Mesenchymal stem cell (in vitro differentiated cells and primary cell): ENCODE measurements around the gene ERFL.
"Not testable (repeated sequence)": the region's sequence is repeated elsewhere in the genome, so short reads cannot be mapped to it uniquely, and the experiment has no call there.

Experiments
- DNase-seq: peaks from one replicate; pipeline ENCODE4 v3.0.0-alpha.2; 2013
- H2AFZ ChIP-seq: one replicate; pipeline ENCODE4 v1.6.1; 2013; ENCODE audit warnings: low read depth, mild to moderate bottlenecking, control low read depth, inconsistent platforms, low read length, moderate library complexity
- H2AK5ac ChIP-seq: 2 replicates; pipeline ENCODE4 v1.6.1; 2013; ENCODE audit warnings: low read length, moderate library complexity, mild to moderate bottlenecking, inconsistent platforms; ENCODE audit not compliant: severe bottlenecking
- H2BK120ac ChIP-seq: one replicate; pipeline ENCODE4 v1.6.1; 2013; ENCODE audit warnings: low read depth, mild to moderate bottlenecking, inconsistent platforms, low read length, moderate library complexity
- H2BK12ac ChIP-seq, 2 experiments: one replicate each; pipeline ENCODE4 v1.6.1; 2013; ENCODE audit warnings: inconsistent platforms in 2 of 2, low read length in 2 of 2, mild to moderate bottlenecking in 2 of 2, moderate library complexity in 2 of 2, control low read depth in 1 of 2
- H2BK15ac ChIP-seq: one replicate; pipeline ENCODE4 v1.6.1; 2013; ENCODE audit warnings: mild to moderate bottlenecking, low read depth, inconsistent platforms; ENCODE audit not compliant: poor library complexity, severe bottlenecking
- H2BK5ac ChIP-seq: 2 replicates; pipeline ENCODE4 v1.6.1; 2013; ENCODE audit warnings: low read depth, mild to moderate bottlenecking, low read length, control low read depth, inconsistent platforms; ENCODE audit not compliant: poor library complexity, severe bottlenecking
- H3K14ac ChIP-seq, 2 experiments: one replicate each; pipeline ENCODE4 v1.6.1; 2013; ENCODE audit warnings: inconsistent platforms in 2 of 2, low read length in 2 of 2, control low read depth in 1 of 2, mild to moderate bottlenecking in 1 of 2, moderate library complexity in 1 of 2
- H3K18ac ChIP-seq, 2 experiments: one replicate each; pipeline ENCODE4 v1.6.1; 2013; ENCODE audit warnings: inconsistent platforms in 2 of 2, low read length in 2 of 2, control low read depth in 1 of 2, low read depth in 1 of 2, mild to moderate bottlenecking in 1 of 2
- H3K23ac ChIP-seq, 2 experiments: one replicate each; pipeline ENCODE4 v1.6.1; 2013; ENCODE audit warnings: inconsistent platforms in 2 of 2, low read length in 2 of 2, mild to moderate bottlenecking in 2 of 2, moderate library complexity in 2 of 2, control low read depth in 1 of 2
- H3K27ac ChIP-seq: 2 replicates; pipeline ENCODE4 v1.5.1; 2013; ENCODE audit warnings: mild to moderate bottlenecking, moderate library complexity, low read length, control low read depth, inconsistent platforms; ENCODE audit not compliant: poor library complexity, severe bottlenecking
- H3K27me3 ChIP-seq, 2 experiments: 2 replicates each; pipeline versions ENCODE4 v1.6.1 to v1.7.0; 2013; ENCODE audit warnings: low read length in 2 of 2, mild to moderate bottlenecking in 2 of 2, moderate library complexity in 2 of 2, control low read depth in 1 of 2, inconsistent platforms in 1 of 2; ENCODE audit not compliant: control insufficient read depth in 1 of 2, insufficient read depth in 1 of 2
- H3K36me3 ChIP-seq, 2 experiments: 2 replicates each; pipeline versions ENCODE4 v1.6.1 to v1.7.0; 2013; ENCODE audit warnings: low read length in 2 of 2, control low read depth in 1 of 2, inconsistent platforms in 1 of 2, low read depth in 1 of 2, mild to moderate bottlenecking in 1 of 2; ENCODE audit not compliant: insufficient read depth in 2 of 2, control insufficient read depth in 1 of 2
- H3K4ac ChIP-seq, 2 experiments: one replicate each; pipeline ENCODE4 v1.6.1; 2013; ENCODE audit warnings: inconsistent platforms in 2 of 2, low read length in 2 of 2, mild to moderate bottlenecking in 2 of 2, moderate library complexity in 2 of 2, control low read depth in 1 of 2, low read depth in 1 of 2
- H3K4me1 ChIP-seq: 2 replicates; pipeline ENCODE4 v1.6.1; 2013; ENCODE audit warnings: low read depth, low read length, control low read depth; ENCODE audit not compliant: control insufficient read depth, insufficient read depth
- H3K4me2 ChIP-seq: 2 replicates; pipeline ENCODE4 v1.6.1; 2013; ENCODE audit warnings: low read length, mild to moderate bottlenecking, inconsistent platforms; ENCODE audit not compliant: poor library complexity, severe bottlenecking
- H3K4me3 ChIP-seq, 2 experiments: 2 replicates each; pipeline versions ENCODE4 v1.5.1 to v1.7.0; 2013; ENCODE audit warnings: low read length in 2 of 2, mild to moderate bottlenecking in 2 of 2, control low read depth in 1 of 2, low read depth in 1 of 2; ENCODE audit not compliant: insufficient read depth in 1 of 2
- H3K79me1 ChIP-seq: replicated peaks from 2 replicates; pipeline ENCODE4 v1.6.1; 2013; ENCODE audit warnings: mild to moderate bottlenecking, control low read depth, low read length, inconsistent platforms; ENCODE audit not compliant: poor library complexity, severe bottlenecking
- H3K9ac ChIP-seq: 2 replicates; pipeline ENCODE4 v1.7.0; 2013; ENCODE audit warnings: mild to moderate bottlenecking, low read length, moderate library complexity
- H3K9me3 ChIP-seq: 2 replicates; pipeline ENCODE4 v1.7.0; 2013; ENCODE audit warnings: mild to moderate bottlenecking, low read length; ENCODE audit not compliant: control insufficient read depth
- H4K8ac ChIP-seq: one replicate; pipeline ENCODE4 v1.6.1; 2013; ENCODE audit warnings: inconsistent platforms, mild to moderate bottlenecking, low read length, moderate library complexity
- H4K91ac ChIP-seq: one replicate; pipeline ENCODE4 v1.6.1; 2013; ENCODE audit warnings: mild to moderate bottlenecking, low read length, inconsistent platforms
- WGBS: methylation state at CpG from one replicate; pipeline ENCODE4 v1.1.7; 2013; ENCODE audit warnings: mixed read lengths; 5-methylcytosine and 5-hydroxymethylcytosine counted together

Gene ERFL

GRCh38 chr19:41917676-41918075 is 10.6 kb downstream of the ERFL start:
- no peak overlapping the region for H3K9ac ChIP-seq
- H3K23ac ChIP-seq: no peak overlapping the region
- H3K4me1 ChIP-seq: peaks cover 12% of the 10 kb centered on the region
- no peak overlapping the region for H2BK120ac ChIP-seq
- no peak overlapping the region for H4K8ac ChIP-seq
- no peaks in the 10 kb centered on the region for H3K36me3 ChIP-seq
- H3K4ac ChIP-seq: no peak overlapping the region
- no peak overlapping the region for H3K4me3 ChIP-seq
- no peak overlapping the region for H4K91ac ChIP-seq
- H3K27me3 ChIP-seq: peaks cover 78 to 86% of the 10 kb centered on the region in 2 experiments
- no peaks in the 10 kb centered on the region for H3K79me1 ChIP-seq
- no peak overlapping the region for H2BK12ac ChIP-seq
- no peak overlapping the region for H3K27ac ChIP-seq
- no peak overlapping the region for H3K18ac ChIP-seq
- no peak for DNase-seq
- H3K4me2 ChIP-seq: no peak overlapping the region
- H2BK15ac ChIP-seq: peak overlapping the region; percentile 75
- 74% methylated on average over 11 of the region's 12 CpGs for WGBS
- H3K9me3 ChIP-seq: no peaks in the 10 kb centered on the region
- no peak overlapping the region for H2AFZ ChIP-seq
- no peak overlapping the region for H2BK5ac ChIP-seq
- no peak overlapping the region for H2AK5ac ChIP-seq
- no peak overlapping the region for H3K14ac ChIP-seq

GRCh38 chr19:41915776-41916414 is 12.4 kb downstream of the ERFL start:
- WGBS: 52% methylated on average over 22 of the region's 27 CpGs

GRCh38 chr19:41915021-41915775 is 13.1 kb downstream of the ERFL start:
- no peak overlapping the region for H3K4me3 ChIP-seq
- H3K36me3 ChIP-seq: no peaks in the 10 kb centered on the region
- no peaks in the 10 kb centered on the region for H3K79me1 ChIP-seq
- no peak overlapping the region for H2BK120ac ChIP-seq
- no peak overlapping the region for H2AK5ac ChIP-seq
- no peak overlapping the region for H4K91ac ChIP-seq
- no peak overlapping the region for H3K23ac ChIP-seq
- DNase-seq: no peak
- H3K9ac ChIP-seq: no peak overlapping the region
- no peak overlapping the region for H2BK15ac ChIP-seq
- H2BK5ac ChIP-seq: no peak overlapping the region
- H3K14ac ChIP-seq: peak overlapping the region in 1 of 2 experiments; percentile 64
- H3K4ac ChIP-seq: no peak overlapping the region
- H3K4me2 ChIP-seq: no peak overlapping the region
- no peak overlapping the region for H4K8ac ChIP-seq
- peaks cover 78 to 88% of the 10 kb centered on the region in 2 experiments for H3K27me3 ChIP-seq
- no peak overlapping the region for H3K18ac ChIP-seq
- no peak overlapping the region for H2BK12ac ChIP-seq
- H2AFZ ChIP-seq: no peak overlapping the region
- WGBS: 3% methylated on average over 38 of the region's 38 CpGs
- no peak overlapping the region for H3K27ac ChIP-seq
- no peaks in the 10 kb centered on the region for H3K9me3 ChIP-seq
- H3K4me1 ChIP-seq: peaks cover 23% of the 10 kb centered on the region

More at GRCh38 chr19:41915776-41916414, 12.4 kb downstream of the ERFL start:
- Histone ChIP-seq H4K91ac (no peak overlapping the region), H3K4me3 (no peak overlapping the region), H3K79me1 (no peaks in the 10 kb centered on the region), H3K23ac (no peak overlapping the region), H3K4ac (no peak overlapping the region), H2BK120ac (no peak overlapping the region), H3K27ac (no peak overlapping the region), H2BK15ac (no peak overlapping the region), H2AK5ac (no peak overlapping the region), H2BK12ac (no peak overlapping the region), H2AFZ (no peak overlapping the region), H3K4me1 (peaks cover 23% of the 10 kb centered on the region), H2BK5ac (no peak overlapping the region), H4K8ac (no peak overlapping the region), H3K27me3 (peaks cover 78 to 87% of the 10 kb centered on the region in 2 experiments), H3K9me3 (no peaks in the 10 kb centered on the region), H3K36me3 (no peaks in the 10 kb centered on the region), H3K18ac (no peak overlapping the region), H3K9ac (no peak overlapping the region), H3K4me2 (no peak overlapping the region), H3K14ac (peak overlapping the region in 1 of 2 experiments; percentile 39)
- DNase-seq: no peak

GRCh38 chr19:41914424-41914834 is 13.8 kb downstream of the ERFL start:
- H2BK5ac ChIP-seq, H3K4ac ChIP-seq, DNase-seq, H3K4me2 ChIP-seq, H2BK15ac ChIP-seq, H2AK5ac ChIP-seq, H3K23ac ChIP-seq, H2BK12ac ChIP-seq, H4K8ac ChIP-seq, H3K79me1 ChIP-seq, H3K36me3 ChIP-seq, H3K9ac ChIP-seq, H3K27ac ChIP-seq, H3K14ac ChIP-seq, H4K91ac ChIP-seq, H3K9me3 ChIP-seq, H3K18ac ChIP-seq, H3K4me3 ChIP-seq, H2AFZ ChIP-seq, H2BK120ac ChIP-seq: not testable (repeated sequence)
- whole genome bisulfite sequencing: 24% methylated on average over 4 of the region's 5 CpGs
- Histone ChIP-seq H3K27me3 (peaks cover 79 to 92% of the 10 kb centered on the region in 2 experiments), H3K4me1 (peaks cover 23% of the 10 kb centered on the region)
